H1 (cell line): Measurements from ENCODE around the gene ENPP3. TPM values are rescaled to one million over a fixed set of nuclear protein-coding genes. Genes with fewer than 3 reads are reported as not detected.

Source experiments
- CTCF ChIA-PET: fragments of 300-600 bp; sonication (Branson Sonifier 250); formaldehyde crosslinking; loops from one replicate; lab custom pipeline; 2021; ENCODE audit not compliant: partially characterized antibody; lab: Charles Lee
- POLR2A ChIA-PET: fragments of 300-600 bp; sonication (Branson Sonifier 250); formaldehyde crosslinking; loops from one replicate; lab custom pipeline; 2021; ENCODE audit warnings: inconsistent platforms; ENCODE audit not compliant: partially characterized antibody; lab: Charles Lee
- DNase-seq, 2 experiments: peaks; one replicate each; pipeline versions ENCODE4 v3.0.0 to v3.0.0-alpha.2; 2010 to 2022; ENCODE audit warnings: low spot score in 2 of 2, low read depth in 1 of 2, mixed read lengths in 1 of 2
- FAIRE-seq: peaks from 2 replicates; lab custom pipeline; 2011; peaks lifted over from hg19 to GRCh38; lab: Jason Lieb, UNC
- H2AFZ ChIP-seq: 2 replicates; pipeline ENCODE4 v1.8.1; 2012; ENCODE audit warnings: low read length, inconsistent platforms
- H2AK5ac ChIP-seq: 2 replicates; pipeline ENCODE4 v1.6.1; 2013; ENCODE audit warnings: low read depth, low read length
- H2BK120ac ChIP-seq: replicated peaks from 2 replicates; pipeline ENCODE3; 2013; ENCODE audit warnings: low read depth, low read length, inconsistent platforms
- H2BK12ac ChIP-seq: 2 replicates; pipeline ENCODE4 v1.6.1; 2013; ENCODE audit warnings: low read depth, low read length
- H2BK15ac ChIP-seq: 2 replicates; pipeline ENCODE4 v1.6.1; 2013; ENCODE audit warnings: low read length
- H2BK20ac ChIP-seq: 2 replicates; pipeline ENCODE4 v1.6.1; 2013; ENCODE audit warnings: low read length
- H2BK5ac ChIP-seq: 2 replicates; pipeline ENCODE4 v1.6.1; 2013; ENCODE audit warnings: low read depth, low read length
- H3K14ac ChIP-seq: 2 replicates; pipeline ENCODE4 v1.6.1; 2013; ENCODE audit warnings: inconsistent platforms; ENCODE audit not compliant: insufficient read length
- H3K18ac ChIP-seq: 2 replicates; pipeline ENCODE4 v1.6.1; 2013; ENCODE audit warnings: low read length; ENCODE audit errors: extremely low read depth
- H3K23ac ChIP-seq: 2 replicates; pipeline ENCODE4 v1.6.1; 2013; ENCODE audit warnings: inconsistent platforms; ENCODE audit not compliant: insufficient read length
- H3K23me2 ChIP-seq: 2 replicates; pipeline ENCODE4 v1.6.1; 2013; ENCODE audit warnings: low read depth, low read length
- H3K27ac ChIP-seq: 2 replicates; pipeline ENCODE4 v1.6.1; 2011; ENCODE audit warnings: low read depth, low read length, inconsistent platforms
- H3K27me3 ChIP-seq, 4 experiments: replicated peaks in 1 of 4; 1 replicate in 1 of 4; 2 replicates in 3 of 4; pipeline versions ENCODE4 v1.6.1 to v1.8.1; 2011 to 2013; ENCODE audit warnings: low read length in 3 of 4, mild to moderate bottlenecking in 3 of 4, inconsistent platforms in 2 of 4, mixed read lengths in 2 of 4, moderate library complexity in 1 of 4; ENCODE audit not compliant: control insufficient read depth in 3 of 4, insufficient read depth in 3 of 4; ENCODE audit errors: extremely low read depth in 1 of 4
- H3K36me3 ChIP-seq, 4 experiments: 2 replicates each; pipeline versions ENCODE4 v1.6.1 to v1.8.1; 2011 to 2013; ENCODE audit warnings: mild to moderate bottlenecking in 4 of 4, low read length in 3 of 4, moderate library complexity in 2 of 4, control low read depth in 1 of 4, inconsistent platforms in 1 of 4; ENCODE audit not compliant: insufficient read depth in 4 of 4, control insufficient read depth in 2 of 4
- H3K4ac ChIP-seq: replicated peaks from 2 replicates; pipeline ENCODE3; 2013; ENCODE audit warnings: low read length, low read depth, mixed read lengths, inconsistent platforms; ENCODE audit not compliant: insufficient read length
- H3K4me1 ChIP-seq, 4 experiments: replicated peaks in 1 of 4; 1 replicate in 1 of 4; 2 replicates in 3 of 4; pipeline versions ENCODE4 v1.6.1 to v1.8.1; 2011 to 2013; ENCODE audit warnings: low read length in 3 of 4, inconsistent platforms in 2 of 4, mixed read lengths in 1 of 4; ENCODE audit not compliant: insufficient read depth in 4 of 4, control insufficient read depth in 3 of 4
- H3K4me2 ChIP-seq, 2 experiments: 2 replicates each; pipeline versions ENCODE4 v1.6.1 to v1.8.1; 2011 to 2013; ENCODE audit warnings: low read depth in 2 of 2, low read length in 2 of 2, control low read depth in 1 of 2, inconsistent platforms in 1 of 2, mild to moderate bottlenecking in 1 of 2; ENCODE audit not compliant: insufficient read depth in 1 of 2
- H3K4me3 ChIP-seq, 4 experiments: fragments of 200-600, 300-600 bp in 1 of 4; sonication (generic), shearing (Covaris generic), sonication (Bioruptor Twin) in 1 of 4; 2 replicates each; pipeline versions ENCODE4 v1.5.1 to v1.8.1; 2011 to 2016; ENCODE audit warnings: low read length in 4 of 4, low read depth in 3 of 4, control low read depth in 2 of 4, inconsistent platforms in 2 of 4, mild to moderate bottlenecking in 2 of 4, mixed read lengths in 1 of 4, moderate library complexity in 1 of 4; ENCODE audit not compliant: insufficient read depth in 2 of 4; ENCODE audit errors: extremely low read depth in 1 of 4
- H3K56ac ChIP-seq: replicated peaks from 2 replicates; pipeline ENCODE3; 2013; ENCODE audit warnings: low read depth, mild to moderate bottlenecking, mixed read lengths, low read length, inconsistent platforms; ENCODE audit not compliant: insufficient read length
- H3K79me1 ChIP-seq: 2 replicates; pipeline ENCODE4 v1.6.1; 2013; ENCODE audit warnings: low read depth, low read length, control low read depth
- H3K79me2 ChIP-seq, 2 experiments: 2 replicates each; pipeline versions ENCODE4 v1.6.1 to v1.8.1; 2012 to 2013; ENCODE audit warnings: low read length in 2 of 2, mild to moderate bottlenecking in 2 of 2, inconsistent platforms in 1 of 2; ENCODE audit not compliant: insufficient read depth in 2 of 2, control insufficient read depth in 1 of 2
- H3K9ac ChIP-seq, 4 experiments: replicated peaks in 1 of 4; 1 replicate in 1 of 4; 2 replicates in 3 of 4; pipeline versions ENCODE4 v1.6.1 to v1.8.1; 2011 to 2013; ENCODE audit warnings: low read depth in 3 of 4, low read length in 3 of 4, control low read depth in 2 of 4, mild to moderate bottlenecking in 2 of 4, moderate library complexity in 2 of 4, inconsistent platforms in 1 of 4; ENCODE audit errors: extremely low read depth in 1 of 4
- H3K9me3 ChIP-seq, 2 experiments: 2 replicates each; pipeline versions ENCODE4 v1.6.1 to v1.8.1; 2012 to 2013; ENCODE audit warnings: mild to moderate bottlenecking in 2 of 2, moderate library complexity in 2 of 2, control low read depth in 1 of 2, inconsistent platforms in 1 of 2, low read depth in 1 of 2, low read length in 1 of 2, mixed read lengths in 1 of 2; ENCODE audit not compliant: insufficient read depth in 2 of 2
- H4K20me1 ChIP-seq, 2 experiments: replicated peaks in 1 of 2; 2 replicates each; pipeline versions ENCODE3 to v1.8.1; 2011 to 2013; ENCODE audit warnings: inconsistent platforms in 2 of 2, low read length in 2 of 2, mild to moderate bottlenecking in 1 of 2; ENCODE audit not compliant: insufficient read depth in 2 of 2, control insufficient read depth in 1 of 2
- H4K5ac ChIP-seq: 2 replicates; pipeline ENCODE4 v1.6.1; 2013; ENCODE audit warnings: low read length, low read depth, mixed read lengths, inconsistent platforms; ENCODE audit not compliant: insufficient read length
- H4K8ac ChIP-seq: 2 replicates; pipeline ENCODE4 v1.8.0; 2013; ENCODE audit warnings: mild to moderate bottlenecking, moderate library complexity, low read length, inconsistent platforms; ENCODE audit not compliant: insufficient read depth; ENCODE audit errors: extremely low read depth
- H4K91ac ChIP-seq: replicated peaks from 2 replicates; pipeline ENCODE3; 2013; ENCODE audit warnings: low read length, mixed read lengths, inconsistent platforms; ENCODE audit not compliant: insufficient read length
- BCL11A ChIP-seq, 2 experiments: IDR thresholded peaks; one replicate each; pipeline ENCODE4 v1.6.1; 2011; ENCODE audit warnings: low read depth in 2 of 2, low read length in 2 of 2, mild to moderate bottlenecking in 2 of 2
- CBX5 ChIP-seq: fragments of 300-800, 300-1000 bp; sonication (generic); IDR thresholded peaks from 2 replicates; pipeline ENCODE4 v1.7.1; 2016; ENCODE audit warnings: antibody characterized with exemption, low read length, low read depth
- NANOG ChIP-seq: IDR thresholded peaks from 2 replicates; pipeline ENCODE4 v1.6.1; 2011; ENCODE audit warnings: low read length, low read depth, mild to moderate bottlenecking, inconsistent platforms; ENCODE audit not compliant: insufficient read depth, poor library complexity, severe bottlenecking
- RNF2 ChIP-seq: fragments of 200-900, 300-1000 bp; sonication (generic); IDR thresholded peaks from 2 replicates; pipeline ENCODE4 v1.7.1; 2016; ENCODE audit warnings: borderline replicate concordance, low read depth, mild to moderate bottlenecking, antibody characterized with exemption, low read length; ENCODE audit not compliant: poor library complexity, severe bottlenecking; ENCODE audit errors: missing control alignments
- SP2 ChIP-seq: IDR thresholded peaks from 2 replicates; pipeline ENCODE4 v1.6.1; 2012; ENCODE audit warnings: mild to moderate bottlenecking, low read length, inconsistent platforms
- SUZ12 ChIP-seq: fragments of 200-600 bp; sonication (generic); IDR thresholded peaks from 2 replicates; pipeline ENCODE4 v1.6.1; 2012; ENCODE audit warnings: mild to moderate bottlenecking, inconsistent platforms, low read length, moderate library complexity, mixed read lengths
- TCF12 ChIP-seq: IDR thresholded peaks from 2 replicates; pipeline ENCODE4 v1.6.1; 2011; ENCODE audit warnings: low read depth, mild to moderate bottlenecking, low read length
- WGBS, 2 experiments: shearing (Covaris generic) in 1 of 2; methylation state at CpG; one replicate each; pipeline versions ENCODE4 v1.1.6 to v1.1.7; 2013 to 2015; ENCODE audit warnings: low lambda C conversion rate in 2 of 2, mixed read lengths in 2 of 2, inconsistent platforms in 1 of 2, low coverage in 1 of 2, missing lambda C conversion rate in 1 of 2; ENCODE audit not compliant: insufficient replicate concordance in 2 of 2, insufficient coverage in 1 of 2, insufficient read length in 1 of 2; ENCODE audit errors: extremely low coverage in 1 of 2, missing lambda C conversion rate in 1 of 2; 5-methylcytosine and 5-hydroxymethylcytosine counted together
- polyA plus RNA-seq, 7 experiments: library from polyadenylated mRNA; depleted of rRNA in 3 of 7; stranded (reverse) in 5 of 7; unstranded in 2 of 7; fragments of >200 nt in 5 of 7; fragments of 200-250 nt in 2 of 7; gene quantifications; 1 replicate in 5 of 7; 2 replicates in 1 of 7; 4 replicates in 1 of 7; pipeline versions ENCODE4 v1.2.1 to v1.2.3, GENCODE V29; 2011 to 2013; ENCODE audit warnings: missing spikeins in 2 of 7, mixed read lengths in 2 of 7
- total RNA-seq: library from RNA; stranded (reverse); fragmentation: NEBNext Ultra II Directional; extraction: Animal tissue kit (Norgen Biotek cat#: 25700); gene quantifications from 2 replicates; pipeline ENCODE4 v1.2.1, GENCODE V29; 2021

The ENPP3 gene
- total and polyA plus RNA-seq, 2 of the 8 experiments (the other 6 are each of a cell fraction or from before 2014, with no cell fraction given), result 0.11 TPM; not detected in 1

DNA sequence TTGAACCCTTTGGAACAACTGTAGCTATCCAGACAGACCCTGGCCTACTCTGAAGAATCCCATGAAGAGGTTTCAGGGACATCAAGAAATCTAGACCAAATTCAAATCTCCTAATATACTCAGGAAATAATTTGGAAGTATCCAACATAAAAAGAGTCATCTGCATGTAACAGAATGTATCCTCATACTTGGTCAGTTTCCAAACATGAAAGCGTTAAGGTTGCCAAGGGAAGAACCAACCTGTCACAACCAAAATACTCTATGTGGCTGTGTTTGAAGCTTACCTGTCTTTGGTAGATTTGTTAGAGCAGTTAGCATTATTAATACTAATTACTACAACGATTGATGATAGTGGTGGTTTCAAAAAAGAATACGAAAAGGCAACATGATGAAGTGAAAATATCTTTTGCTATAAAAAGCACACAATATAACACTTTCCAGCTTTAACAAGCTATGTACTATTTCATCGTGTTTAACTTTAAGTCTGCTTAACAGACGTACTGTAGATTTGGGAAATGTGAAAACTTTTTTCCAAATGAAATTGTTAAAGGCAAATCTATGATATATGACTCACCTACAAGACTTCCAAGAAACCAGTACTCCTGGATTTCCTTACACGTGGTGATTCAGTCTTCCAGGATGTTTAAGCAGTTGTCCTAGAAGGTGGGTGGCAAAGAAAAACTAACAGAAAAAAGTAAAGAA, 124.1 kb downstream of the ENPP3 start:
- Histone ChIP-seq H3K79me1 (no peaks in the 10 kb centered on the region), H3K4me1 (no peaks in the 10 kb centered on the region), H3K4me3 (no peak overlapping the region), H3K27me3 (no peaks in the 10 kb centered on the region), H3K36me3 (no peaks in the 10 kb centered on the region), H4K91ac (no peak overlapping the region), H2AFZ (no peak overlapping the region), H3K23ac (no peak overlapping the region), H2BK120ac (no peak overlapping the region), H3K14ac (no peak overlapping the region), H3K79me2 (no peaks in the 10 kb centered on the region), H4K8ac (no peak overlapping the region), H3K18ac (no peak overlapping the region), H3K9ac (no peak overlapping the region), H4K20me1 (no peaks in the 10 kb centered on the region), H2BK20ac (no peak overlapping the region), H3K4me2 (no peak overlapping the region), H4K5ac (no peak overlapping the region), H3K9me3 (no peaks in the 10 kb centered on the region), H2AK5ac (no peak overlapping the region), H3K4ac (no peak overlapping the region), H2BK12ac (no peak overlapping the region), H2BK5ac (no peak overlapping the region), H3K23me2 (no peaks in the 10 kb centered on the region), H3K27ac (no peak overlapping the region), H3K56ac (no peak overlapping the region), H2BK15ac (no peak overlapping the region)
- DNase-seq (no peak), FAIRE-seq (no peak)
- POLR2A ChIA-PET, result no interaction called here
- CTCF ChIA-PET, result no interaction called here
- WGBS, 2 experiments, result 86% methylated on average over 6 of the region's 6 CpGs; no CpG with 5 or more reads in 1 of the 2 experiments
- no peak for TF ChIP-seq SP2
- TF ChIP-seq RNF2, result no peak
- TF ChIP-seq CBX5, result no peak
- TF ChIP-seq BCL11A (IDR thresholded peaks at IDR 0.05; ENCODE audit: low read depth in 2 of 2, low read length in 2 of 2), result no peak
- no peak for TF ChIP-seq TCF12
- TF ChIP-seq NANOG, result no peak
- no peak for TF ChIP-seq SUZ12
